ENCODE results near the gene BSDC1.
A peak's percentile ranks its signal among the peaks of the same experiment; 100 is the strongest.
"Not testable (repeated sequence)": the region's sequence is repeated elsewhere in the genome, so short reads cannot be mapped to it uniquely, and the experiment has no call there.

BSDC1 gene, protein sequence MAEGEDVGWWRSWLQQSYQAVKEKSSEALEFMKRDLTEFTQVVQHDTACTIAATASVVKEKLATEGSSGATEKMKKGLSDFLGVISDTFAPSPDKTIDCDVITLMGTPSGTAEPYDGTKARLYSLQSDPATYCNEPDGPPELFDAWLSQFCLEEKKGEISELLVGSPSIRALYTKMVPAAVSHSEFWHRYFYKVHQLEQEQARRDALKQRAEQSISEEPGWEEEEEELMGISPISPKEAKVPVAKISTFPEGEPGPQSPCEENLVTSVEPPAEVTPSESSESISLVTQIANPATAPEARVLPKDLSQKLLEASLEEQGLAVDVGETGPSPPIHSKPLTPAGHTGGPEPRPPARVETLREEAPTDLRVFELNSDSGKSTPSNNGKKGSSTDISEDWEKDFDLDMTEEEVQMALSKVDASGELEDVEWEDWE

GRCh38 chr1:32394141-32394889 lies at the start of gene BSDC1:
TSS of gene BSDC1 (minus strand) at chr1:32394441. CDS start at chr1:32394414, 27 bp downstream.
- TF ChIP-seq CTCF (IDR thresholded peaks at IDR 0.05; ENCODE audit: low read depth, low read length), result no peak
- DNase-seq (ENCODE audit: extremely low read depth, low read depth), result peak; percentile 92

DNA sequence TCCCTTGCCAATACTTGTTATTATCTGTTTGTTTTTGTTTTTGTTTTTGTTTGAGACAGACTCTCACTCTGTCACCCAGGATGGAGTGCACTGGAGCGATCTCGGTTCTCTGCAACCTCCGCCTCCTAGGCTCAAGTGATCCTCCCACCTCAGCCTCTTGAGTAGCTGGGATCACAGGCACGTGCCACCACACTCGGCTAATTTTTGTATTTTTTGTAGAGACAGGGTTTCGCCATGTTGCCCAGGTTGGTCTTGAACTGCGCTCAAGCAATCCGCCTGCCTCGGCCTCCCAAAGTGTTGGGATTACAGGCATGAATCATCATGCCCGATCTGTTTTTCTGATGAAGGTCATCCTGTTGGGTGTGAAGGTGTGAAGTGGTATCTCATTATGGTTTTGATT lies 47.2 kb upstream of the BSDC1 start:
- DNase-seq (ENCODE audit: extremely low read depth, low read depth), result not testable (repeated sequence)

DNA sequence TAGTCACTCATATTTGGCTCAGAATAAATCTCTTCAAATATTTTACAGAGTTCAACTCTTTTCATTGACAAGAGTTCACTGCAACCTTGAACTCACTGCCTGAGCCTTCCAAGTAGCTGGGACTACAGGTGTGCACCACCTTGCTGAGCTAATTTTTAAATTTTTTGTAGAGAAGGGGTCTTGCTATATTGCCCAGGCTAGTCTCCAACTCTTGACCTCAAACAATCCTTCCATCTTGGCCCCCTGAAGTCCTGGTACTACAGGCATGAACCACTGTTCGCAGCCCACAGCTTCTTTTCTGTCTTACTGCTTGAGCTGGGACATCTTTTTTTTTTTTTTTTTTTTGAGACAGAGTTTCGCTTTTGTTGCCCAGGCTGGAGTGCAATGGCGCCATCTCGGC lies 44.5 kb upstream of the BSDC1 start:
- DNase-seq (ENCODE audit: extremely low read depth, low read depth), result not testable (repeated sequence)

DNA sequence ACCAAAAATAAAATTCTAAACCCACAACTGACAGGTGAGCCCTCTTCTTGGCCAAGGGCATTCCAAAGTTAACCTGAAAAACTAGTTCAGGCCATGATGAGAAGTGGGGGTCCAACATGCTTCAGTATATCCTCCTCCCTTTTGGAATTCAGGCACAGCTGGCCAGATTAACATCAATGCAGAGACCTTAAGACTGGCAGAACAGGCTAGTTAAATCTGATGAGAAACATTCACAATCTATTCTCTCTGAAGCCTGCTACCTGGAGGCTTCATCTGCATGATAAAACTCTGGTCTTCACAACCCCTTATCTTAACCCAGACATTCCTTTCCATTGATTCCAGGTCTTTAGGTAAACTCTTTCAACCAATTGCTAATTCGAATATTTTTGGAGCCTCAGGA lies 43.9 kb upstream of the BSDC1 start:
- TF ChIP-seq CTCF (IDR thresholded peaks at IDR 0.05; ENCODE audit: low read depth, low read length), result no peak
- no peak for DNase-seq (ENCODE audit: extremely low read depth, low read depth)

DNA sequence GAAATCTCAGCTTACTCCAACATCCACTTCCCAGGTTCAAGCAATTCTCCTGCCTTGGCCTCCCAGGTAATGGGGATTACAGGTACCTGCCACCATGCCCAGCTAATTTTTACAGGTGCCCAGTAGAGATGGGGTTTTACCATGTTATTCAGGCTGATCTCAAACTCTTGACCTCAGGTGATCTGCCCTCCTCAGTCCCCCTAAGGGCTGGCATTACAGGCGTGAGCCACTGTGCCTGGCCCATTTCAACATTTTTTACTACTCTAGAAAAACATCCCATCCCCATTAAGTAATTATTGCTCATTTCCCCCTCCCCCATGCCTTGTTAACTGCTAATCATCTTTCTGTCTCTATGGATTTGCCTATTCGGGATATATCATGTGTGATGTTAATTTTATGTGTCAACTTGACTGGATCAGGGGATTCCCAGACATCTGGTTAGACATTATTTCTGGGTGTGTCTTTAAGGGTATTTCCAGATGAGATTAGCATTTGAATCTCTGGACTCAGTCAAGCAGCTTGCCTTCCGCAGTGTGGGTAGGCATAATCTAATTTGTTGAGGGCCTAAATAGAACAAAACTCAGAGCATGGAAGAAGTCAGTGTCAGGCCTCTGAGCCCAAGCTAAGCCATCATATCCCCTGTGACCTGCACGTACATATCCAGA lies 37.6 kb upstream of the BSDC1 start:
- no peak for DNase-seq (ENCODE audit: extremely low read depth, low read depth)
- no peak for TF ChIP-seq CTCF (IDR thresholded peaks at IDR 0.05; ENCODE audit: low read depth, low read length)

DNA sequence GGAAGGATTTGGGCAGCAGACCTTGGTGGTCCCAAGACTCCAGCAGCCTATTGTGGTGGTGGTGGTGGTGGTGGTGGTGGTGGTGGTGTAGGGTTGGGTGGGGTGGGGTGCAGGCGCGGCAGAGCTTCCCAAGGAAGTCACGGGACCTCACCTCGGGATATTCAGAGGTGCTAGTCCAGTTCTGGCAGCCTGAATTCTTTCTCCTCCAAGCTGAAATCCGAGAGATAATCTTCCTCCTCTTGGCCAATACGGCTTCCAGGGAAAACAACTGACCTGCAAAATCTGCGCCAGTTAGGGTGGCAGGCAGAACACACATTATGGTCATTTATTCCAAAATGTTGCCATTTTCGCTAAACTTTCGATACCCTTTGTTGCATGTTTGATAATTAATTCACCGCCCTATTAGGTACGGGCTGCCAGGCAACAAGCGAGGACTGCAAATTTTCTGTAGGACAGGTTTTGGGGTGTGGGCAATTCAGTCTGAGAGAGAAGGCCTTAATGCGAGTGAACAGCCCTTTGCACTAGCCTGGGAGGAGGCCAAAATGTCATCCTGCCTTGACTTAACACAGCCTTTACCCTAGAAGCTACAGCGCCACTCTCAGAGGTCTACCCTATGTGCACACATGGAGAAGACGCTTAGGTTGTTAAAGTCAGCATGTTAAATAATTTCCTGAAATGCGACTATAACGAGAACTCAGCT lies 33.2 kb upstream of the BSDC1 start:
- no peak for TF ChIP-seq CTCF (IDR thresholded peaks at IDR 0.05; ENCODE audit: low read depth, low read length)
- no peak for DNase-seq (ENCODE audit: extremely low read depth, low read depth)

DNA sequence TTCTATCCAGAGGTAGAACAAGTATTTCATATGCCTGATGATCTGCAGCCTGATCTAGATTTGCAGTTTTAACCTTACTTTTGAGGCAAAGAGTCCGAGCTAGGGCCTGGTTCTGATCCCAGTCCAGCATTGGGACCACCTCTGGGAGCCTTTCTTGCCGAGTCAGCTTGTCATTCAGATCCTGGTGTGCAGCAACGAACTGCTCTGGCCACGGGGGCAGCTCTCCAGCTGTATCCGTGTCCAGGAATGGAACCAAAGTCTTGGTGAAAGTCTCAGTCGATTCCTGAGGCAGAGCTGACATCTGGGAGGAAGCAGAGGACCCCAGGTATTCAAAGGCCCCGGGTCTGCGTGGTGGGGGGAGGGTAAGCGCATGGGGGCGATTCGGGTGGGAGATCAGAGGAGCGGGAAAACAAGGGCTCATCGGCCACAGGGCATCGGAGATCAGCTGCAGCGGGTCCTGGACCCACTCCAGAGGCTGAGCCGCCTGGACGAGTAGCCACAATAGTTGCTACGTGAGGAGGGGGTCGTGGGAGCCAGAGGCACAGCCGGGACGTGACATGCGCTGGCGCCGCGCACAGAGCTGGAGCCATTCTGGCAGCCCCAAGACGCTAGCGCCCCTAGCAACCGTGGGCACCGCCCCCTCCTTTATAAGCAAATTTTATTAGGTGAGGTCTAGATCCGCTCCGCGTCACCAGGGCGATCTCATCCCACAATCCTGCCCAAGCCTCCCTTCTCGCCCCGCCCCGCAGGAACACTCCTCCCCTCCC lies 32.4 kb upstream of the BSDC1 start:
- no peak for TF ChIP-seq CTCF (IDR thresholded peaks at IDR 0.05; ENCODE audit: low read depth, low read length)
- DNase-seq (ENCODE audit: extremely low read depth, low read depth), result no peak
